Measurements from ENCODE around the gene NFE2L3.
"Not testable (repeated sequence)": the region's sequence is repeated elsewhere in the genome, so short reads cannot be mapped to it uniquely, and the experiment has no call there.

NFE2L3 gene

GRCh38 chr7:26151953-26152781, at the start of gene NFE2L3:
Gene NFE2L3 (plus strand): TSS chr7:26152198. CDS start chr7:26152499, 301 bp downstream.
- DNase-seq (ENCODE audit: low spot score): peak; percentile 79

GRCh38 chr7:26103596-26103995, 48.4 kb upstream of the NFE2L3 start:
- no peak for DNase-seq (ENCODE audit: low spot score)

GRCh38 chr7:26105236-26105635, 46.8 kb upstream of the NFE2L3 start:
- no peak for DNase-seq (ENCODE audit: low spot score)

GRCh38 chr7:26105931-26106330, 46.1 kb upstream of the NFE2L3 start:
- no peak for DNase-seq (ENCODE audit: low spot score)

- no peak for DNase-seq (ENCODE audit: low spot score)
Measured at GRCh38 chr7:26112203-26112740, 39.7 kb upstream of the NFE2L3 start.

- no peak for DNase-seq (ENCODE audit: low spot score)
Measured at GRCh38 chr7:26115650-26116049, 36.3 kb upstream of the NFE2L3 start.

GRCh38 chr7:26117142-26117807, 34.7 kb upstream of the NFE2L3 start:
- DNase-seq (ENCODE audit: low spot score): no peak

- DNase-seq (ENCODE audit: low spot score): no peak
Measured at GRCh38 chr7:26117970-26118369, 34.0 kb upstream of the NFE2L3 start.

GRCh38 chr7:26122745-26123144, 29.3 kb upstream of the NFE2L3 start:
- no peak for DNase-seq (ENCODE audit: low spot score)

- DNase-seq (ENCODE audit: low spot score): not testable (repeated sequence)
Measured at GRCh38 chr7:26124775-26125174, 27.2 kb upstream of the NFE2L3 start.

GRCh38 chr7:26127411-26127810, 24.6 kb upstream of the NFE2L3 start:
- DNase-seq (ENCODE audit: low spot score): no peak

- DNase-seq (ENCODE audit: low spot score): no peak
Measured at GRCh38 chr7:26131056-26131589, 20.9 kb upstream of the NFE2L3 start.

- DNase-seq (ENCODE audit: low spot score): no peak
Measured at GRCh38 chr7:26135076-26135475, 16.9 kb upstream of the NFE2L3 start.

- no peak for DNase-seq (ENCODE audit: low spot score)
Measured at GRCh38 chr7:26135551-26135950, 16.4 kb upstream of the NFE2L3 start.

- DNase-seq (ENCODE audit: low spot score): no peak
Measured at GRCh38 chr7:26136831-26137230, 15.2 kb upstream of the NFE2L3 start.

- DNase-seq (ENCODE audit: low spot score): no peak
Measured at GRCh38 chr7:26140380-26140779, 11.6 kb upstream of the NFE2L3 start.

- no peak for DNase-seq (ENCODE audit: low spot score)
Measured at GRCh38 chr7:26141077-26141476, 10.9 kb upstream of the NFE2L3 start.

- no peak for DNase-seq (ENCODE audit: low spot score)
Measured at GRCh38 chr7:26143298-26144048, 8.5 kb upstream of the NFE2L3 start.

- no peak for DNase-seq (ENCODE audit: low spot score)
Measured at GRCh38 chr7:26144184-26145080, 7.6 kb upstream of the NFE2L3 start.

GRCh38 chr7:26145238-26145637, 6.8 kb upstream of the NFE2L3 start:
- DNase-seq (ENCODE audit: low spot score): no peak

- no peak for DNase-seq (ENCODE audit: low spot score)
Measured at GRCh38 chr7:26147030-26147429, 5.0 kb upstream of the NFE2L3 start.
